Activated CD4-positive, alpha-beta memory T cell treated with anti-CD3 and anti-CD28 coated beads for 36 hours (primary cell): Measurements from ENCODE around the gene C14orf93. TPM values are rescaled to one million over a fixed set of nuclear protein-coding genes. Genes with fewer than 3 reads are reported as not detected.
"Not testable (repeated sequence)": the region's sequence is repeated elsewhere in the genome, so short reads cannot be mapped to it uniquely, and the experiment has no call there.

Source experiments
- CTCF ChIA-PET: fragments of 350-600 bp; sonication (Branson Sonifier 250); formaldehyde crosslinking; loops from one replicate; lab custom pipeline; 2021; ENCODE audit warnings: antibody characterized with exemption, inconsistent platforms; lab: Charles Lee
- POLR2A ChIA-PET: fragments of 350-600 bp; sonication (Branson Sonifier 250); formaldehyde crosslinking; loops from one replicate; lab custom pipeline; 2021; ENCODE audit warnings: antibody characterized with exemption; lab: Charles Lee
- DNase-seq: peaks from one replicate; pipeline ENCODE4 v3.0.0-alpha.2; 2020
- H3K27ac Mint-ChIP-seq: one replicate; pipeline ENCODE4 v1.8.0; 2021; ENCODE audit warnings: mixed read lengths
- H3K27me3 Mint-ChIP-seq: one replicate; pipeline ENCODE4 v1.8.0; 2021; ENCODE audit warnings: mixed read lengths
- H3K36me3 Mint-ChIP-seq: one replicate; pipeline ENCODE4 v1.8.0; 2021; ENCODE audit warnings: mixed read lengths
- H3K4me1 Mint-ChIP-seq: one replicate; pipeline ENCODE4 v1.8.0; 2021; ENCODE audit warnings: low read depth, mixed read lengths
- H3K4me3 Mint-ChIP-seq: one replicate; pipeline ENCODE4 v1.8.0; 2021; ENCODE audit warnings: mild to moderate bottlenecking, mixed read lengths
- H3K9me3 Mint-ChIP-seq: one replicate; pipeline ENCODE4 v1.8.0; 2021; ENCODE audit warnings: mixed read lengths
- intact Hi-C: fragments of 100-400 bp; cut with micrococcal nuclease; formaldehyde crosslinking; loops from one replicate; pipeline ENCODE4 v1.15.1; 2023
- total RNA-seq, 2 experiments: library from RNA; stranded (reverse); gene quantifications; one replicate each; pipeline ENCODE4 v1.2.3, GENCODE V29; 2021

Gene C14orf93
- total RNA-seq, 2 experiments from 2014 or later: 7.5 to 10.8 TPM

DNA sequence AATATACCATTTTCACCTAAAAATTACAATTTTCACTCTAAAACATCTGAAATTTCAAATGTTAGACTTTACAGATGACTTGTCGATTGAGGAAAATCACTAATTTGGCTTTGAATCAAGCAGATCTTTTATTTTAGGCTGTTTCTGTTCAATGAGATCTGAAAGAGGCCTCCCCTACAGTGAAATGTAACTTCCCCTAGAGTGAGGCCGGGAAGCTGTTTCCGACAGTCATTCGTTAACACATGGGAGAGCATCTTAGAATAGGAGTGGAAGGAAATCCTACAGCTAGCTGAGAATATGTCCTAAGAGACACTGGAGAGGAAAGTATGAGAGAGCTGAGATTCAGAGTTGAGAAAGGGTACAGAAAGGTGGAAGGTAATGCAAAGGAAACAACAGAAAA, 5.7 kb upstream of the C14orf93 start:
- no peak overlapping the region for H3K27ac Mint-ChIP-seq
- H3K9me3 Mint-ChIP-seq: no peaks in the 10 kb centered on the region
- no peaks in the 10 kb centered on the region for H3K27me3 Mint-ChIP-seq
- no peaks in the 10 kb centered on the region for H3K4me1 Mint-ChIP-seq
- ChIA-PET POLR2A (interaction anchor here (0.9 kb wide), 1 partner anchor 9 kb away, joined by 3 read pairs; no protein-coding TSS in a partner anchor), CTCF (interaction anchor here (1.7 to 3.1 kb wide), 2 partner anchors 20 to 42 kb away, joined by 6 to 13 read pairs; no protein-coding TSS in a partner anchor)
- H3K36me3 Mint-ChIP-seq: no peaks in the 10 kb centered on the region
- intact Hi-C loops: no loop called here
- DNase-seq: no peak
- no peak overlapping the region for H3K4me3 Mint-ChIP-seq

DNA sequence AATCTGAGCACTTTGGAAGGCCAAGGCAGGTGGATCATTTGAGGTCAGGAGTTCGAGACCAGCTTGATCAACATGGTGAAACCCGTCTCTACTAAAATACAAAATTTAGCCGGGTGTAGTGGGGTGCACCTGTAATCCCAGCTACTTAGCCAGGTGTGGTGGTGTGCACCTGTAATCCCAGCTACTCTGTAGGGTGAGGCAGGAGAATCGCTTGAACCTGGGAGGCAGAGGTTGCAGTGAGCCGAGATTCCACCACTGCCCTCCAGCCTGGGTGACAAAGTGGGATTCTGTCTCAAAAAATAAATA, 3.8 kb upstream of the C14orf93 start:
- DNase-seq, H3K4me3 Mint-ChIP-seq, H3K4me1 Mint-ChIP-seq, H3K36me3 Mint-ChIP-seq, H3K27me3 Mint-ChIP-seq, H3K27ac Mint-ChIP-seq, intact Hi-C loops, H3K9me3 Mint-ChIP-seq, POLR2A ChIA-PET: not testable (repeated sequence)
- CTCF ChIA-PET: interaction anchor here (1.1 to 5.4 kb wide), 7 partner anchors 11 to 55 kb away, joined by 4 to 28 read pairs (median 5); partner anchors contain the start of gene AJUBA

DNA sequence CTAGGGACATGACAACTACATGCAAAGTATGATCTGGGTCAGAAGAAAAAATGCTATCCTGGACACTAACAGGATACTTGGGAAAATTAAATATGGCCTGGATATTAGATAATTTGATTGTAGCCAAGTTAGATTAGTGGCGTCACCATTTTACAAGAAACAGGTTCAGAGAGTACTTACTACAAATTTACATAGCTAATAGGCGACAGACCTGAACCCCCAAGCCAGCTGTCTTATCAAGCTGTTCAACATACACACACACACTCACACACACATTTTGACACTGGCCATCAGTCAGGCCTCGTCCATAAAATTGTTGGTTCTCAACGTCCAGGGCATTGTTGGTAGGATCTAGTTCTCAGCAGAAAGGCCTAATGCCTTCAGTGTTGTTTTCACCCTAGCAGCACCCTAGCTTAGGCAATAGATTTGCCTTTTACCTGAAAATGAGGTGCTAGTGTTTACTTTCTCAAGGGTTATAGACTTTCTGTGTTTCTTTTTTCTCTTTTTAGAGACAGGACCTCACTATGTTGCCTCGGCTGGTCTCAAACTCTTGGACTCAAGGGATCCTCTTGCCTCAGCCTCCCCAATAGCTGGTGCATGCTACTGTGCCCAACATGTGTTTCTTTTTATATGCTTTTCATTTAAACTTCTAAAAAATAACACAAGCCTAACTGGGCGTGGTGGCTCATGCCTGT, 3.3 kb upstream of the C14orf93 start:
- Mint-ChIP-seq H3K4me3 (no peak overlapping the region), H3K36me3 (no peaks in the 10 kb centered on the region), H3K27me3 (no peaks in the 10 kb centered on the region), H3K4me1 (peaks cover 14% of the 10 kb centered on the region), H3K9me3 (no peaks in the 10 kb centered on the region), H3K27ac (no peak overlapping the region)
- intact Hi-C loops: no loop called here
- DNase-seq: no peak
- POLR2A ChIA-PET: interaction anchor here (1.2 kb wide), 1 partner anchor 8 kb away, joined by 3 read pairs; no protein-coding TSS in a partner anchor
- CTCF ChIA-PET: interaction anchor here (0.7 to 5.4 kb wide), 9 partner anchors 10 to 83 kb away, joined by 3 to 28 read pairs (median 4); partner anchors contain the start of gene AJUBA

DNA sequence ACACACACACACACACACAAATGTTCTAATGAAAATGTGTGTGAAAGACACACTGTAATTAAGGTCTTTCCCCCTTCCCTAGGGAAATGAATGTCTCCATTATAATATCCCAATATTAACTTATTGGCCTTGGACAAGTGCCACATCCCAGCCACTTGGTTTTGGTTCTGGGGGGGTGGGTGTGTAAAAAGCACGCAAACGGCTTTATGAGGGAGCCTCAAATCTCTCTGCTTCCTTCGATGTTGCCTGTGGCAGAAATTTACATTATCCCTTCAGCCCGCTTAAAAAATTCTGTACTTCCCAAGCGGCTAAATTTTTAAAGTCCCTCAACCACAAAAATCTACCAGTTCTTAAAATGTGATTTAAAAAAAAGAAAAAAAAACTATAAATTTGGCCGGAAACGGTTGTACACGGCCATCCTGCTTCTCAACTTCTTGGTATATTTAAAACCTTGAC, 432 bp downstream of the C14orf93 start:
- Mint-ChIP-seq H3K4me3 (peak overlapping the region; percentile 92), H3K9me3 (no peaks in the 10 kb centered on the region)

DNA sequence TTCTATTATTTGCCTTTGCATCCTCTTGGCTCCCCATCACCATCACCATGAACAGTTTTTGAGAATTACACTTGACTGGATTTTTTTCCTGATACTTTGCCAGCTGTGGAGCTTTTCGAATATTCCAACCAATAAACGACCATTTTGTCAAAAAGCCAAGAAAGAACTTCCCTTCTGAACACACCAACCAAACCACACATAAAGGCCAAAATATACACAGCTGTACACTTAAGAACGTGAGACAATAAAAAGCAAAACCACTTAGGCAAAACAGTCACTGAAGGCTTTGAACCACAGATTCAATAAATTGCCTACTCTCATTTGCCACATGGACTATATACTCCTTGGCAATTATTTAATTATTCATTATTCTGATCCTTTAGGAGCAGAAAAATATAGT, 1.1 kb downstream of the C14orf93 start:
- Mint-ChIP-seq H3K4me1 (peaks cover 33% of the 10 kb centered on the region), H3K27ac (peak overlapping the region; percentile 66), H3K36me3 (peaks cover 2% of the 10 kb centered on the region), H3K4me3 (peak overlapping the region; percentile 92), H3K27me3 (no peaks in the 10 kb centered on the region), H3K9me3 (no peaks in the 10 kb centered on the region)
- ChIA-PET POLR2A (no interaction called here), CTCF (interaction anchor here (0.9 to 4.1 kb wide), 7 partner anchors 22 to 1105 kb away, joined by 3 to 68 read pairs (median 14); partner anchors contain the start of genes AJUBA, CDH24, DCAF11 and PRMT5)
- no peak for DNase-seq
- intact Hi-C loops: no loop called here

More for the DNA sequence above, 432 bp downstream of the C14orf93 start:
- peaks cover 33% of the 10 kb centered on the region for H3K4me1 Mint-ChIP-seq
- no peaks in the 10 kb centered on the region for H3K27me3 Mint-ChIP-seq
- no peak for DNase-seq
- peaks cover 2% of the 10 kb centered on the region for H3K36me3 Mint-ChIP-seq
- POLR2A ChIA-PET: no interaction called here
- intact Hi-C loops: no loop called here
- CTCF ChIA-PET: interaction anchor here (1.3 to 4.1 kb wide), 3 partner anchors 22 to 47 kb away, joined by 3 to 68 read pairs (median 61); partner anchors contain the start of genes AJUBA and CDH24
- H3K27ac Mint-ChIP-seq: peak overlapping the region; percentile 93

DNA sequence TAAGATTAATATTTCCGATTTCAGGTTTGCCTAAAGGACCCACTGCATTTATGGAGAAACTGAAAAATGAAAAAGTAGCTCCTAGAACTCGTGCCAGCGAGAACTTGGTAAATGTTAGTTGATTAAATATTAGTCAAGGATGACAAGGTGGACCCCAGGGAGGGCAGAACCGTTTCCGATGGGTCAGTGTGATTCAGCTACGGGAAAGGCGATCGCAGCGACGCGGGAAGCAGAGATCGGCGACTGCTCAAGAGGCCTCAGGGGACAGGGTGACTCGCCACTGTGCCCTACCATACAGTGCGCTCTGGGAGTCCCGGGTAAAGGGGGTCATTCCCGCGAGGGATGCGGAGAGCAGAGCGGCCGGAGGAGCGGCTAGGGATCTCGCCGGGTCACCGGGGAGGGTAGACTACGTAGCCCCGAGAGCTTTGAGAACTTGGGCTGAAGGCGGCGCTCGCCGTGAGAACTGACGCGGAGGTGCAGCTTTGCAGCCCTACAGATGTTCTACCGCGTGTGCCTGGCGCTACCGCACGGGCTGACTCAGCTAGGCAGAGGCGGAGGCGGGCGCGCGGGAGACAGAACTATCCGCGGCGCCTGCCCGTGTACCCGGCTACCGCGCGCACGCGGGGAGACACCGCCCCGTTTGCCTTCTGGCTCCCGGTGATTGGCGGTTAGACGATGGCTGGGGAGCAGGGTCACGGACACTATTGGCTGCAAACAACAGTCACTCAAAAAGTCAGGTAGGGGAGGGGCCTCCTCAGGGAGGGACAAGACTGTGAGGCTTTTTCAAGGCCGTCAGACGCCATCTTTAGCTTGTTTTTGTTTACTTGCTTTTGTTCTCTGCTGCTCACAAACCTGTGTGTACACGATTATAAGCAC, 3.2 kb downstream of the C14orf93 start:
- ChIA-PET CTCF (interaction anchor here (0.6 to 4.1 kb wide), 30 partner anchors 8 to 446 kb away, joined by 3 to 68 read pairs (median 4); partner anchors contain the start of genes ABHD4, AJUBA, CDH24 and PRMT5), POLR2A (interaction anchor here (0.5 to 2.5 kb wide), 20 partner anchors 8 to 321 kb away, joined by 3 to 37 read pairs (median 3); partner anchors contain the start of genes ACIN1, AJUBA, C14orf119 and HAUS4)
- H3K9me3 Mint-ChIP-seq: no peaks in the 10 kb centered on the region
- no peaks in the 10 kb centered on the region for H3K27me3 Mint-ChIP-seq
- H3K36me3 Mint-ChIP-seq: peaks cover 2% of the 10 kb centered on the region
- intact Hi-C loops: loop anchor here (1.0 kb wide), 5 partner anchors 22 to 89 kb away; partner anchors contain the start of genes ACIN1, C14orf119 and PRMT5
- peaks cover 33% of the 10 kb centered on the region for H3K4me1 Mint-ChIP-seq
- DNase-seq: peak; percentile 99
- H3K27ac Mint-ChIP-seq: peak overlapping the region; percentile 96
- peak overlapping the region; percentile 94 for H3K4me3 Mint-ChIP-seq

DNA sequence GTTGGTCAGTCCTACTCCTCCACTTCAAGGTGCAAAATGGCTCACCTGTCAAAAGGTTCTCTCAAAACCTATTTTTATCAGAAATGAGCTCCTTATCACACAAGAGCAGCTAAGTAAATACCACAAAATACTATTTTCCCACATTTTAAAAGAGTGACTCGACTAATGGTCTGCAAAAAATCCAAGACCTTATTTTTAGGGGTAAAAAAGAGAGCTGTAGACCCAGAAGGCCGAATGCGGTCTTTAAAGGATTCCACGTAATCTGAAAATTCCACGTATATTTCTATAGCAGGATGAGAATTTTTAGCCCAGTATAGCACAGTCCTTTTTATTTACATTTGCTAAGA, 3.8 kb downstream of the C14orf93 start:
- Mint-ChIP-seq H3K27me3 (no peaks in the 10 kb centered on the region), H3K9me3 (no peaks in the 10 kb centered on the region), H3K36me3 (peaks cover 2% of the 10 kb centered on the region), H3K4me1 (peaks cover 33% of the 10 kb centered on the region), H3K27ac (peak overlapping the region; percentile 96), H3K4me3 (peak overlapping the region; percentile 94)
- ChIA-PET CTCF (interaction anchor here (0.6 to 4.1 kb wide), 19 partner anchors 10 to 446 kb away, joined by 3 to 68 read pairs (median 7); partner anchors contain the start of genes AJUBA, CDH24 and PRMT5), POLR2A (interaction anchor here (0.8 to 2.5 kb wide), 14 partner anchors 10 to 316 kb away, joined by 3 to 37 read pairs (median 4); partner anchors contain the start of genes ACIN1, C14orf119, HAUS4 and OXA1L)
- DNase-seq: no peak
- intact Hi-C loops: no loop called here

DNA sequence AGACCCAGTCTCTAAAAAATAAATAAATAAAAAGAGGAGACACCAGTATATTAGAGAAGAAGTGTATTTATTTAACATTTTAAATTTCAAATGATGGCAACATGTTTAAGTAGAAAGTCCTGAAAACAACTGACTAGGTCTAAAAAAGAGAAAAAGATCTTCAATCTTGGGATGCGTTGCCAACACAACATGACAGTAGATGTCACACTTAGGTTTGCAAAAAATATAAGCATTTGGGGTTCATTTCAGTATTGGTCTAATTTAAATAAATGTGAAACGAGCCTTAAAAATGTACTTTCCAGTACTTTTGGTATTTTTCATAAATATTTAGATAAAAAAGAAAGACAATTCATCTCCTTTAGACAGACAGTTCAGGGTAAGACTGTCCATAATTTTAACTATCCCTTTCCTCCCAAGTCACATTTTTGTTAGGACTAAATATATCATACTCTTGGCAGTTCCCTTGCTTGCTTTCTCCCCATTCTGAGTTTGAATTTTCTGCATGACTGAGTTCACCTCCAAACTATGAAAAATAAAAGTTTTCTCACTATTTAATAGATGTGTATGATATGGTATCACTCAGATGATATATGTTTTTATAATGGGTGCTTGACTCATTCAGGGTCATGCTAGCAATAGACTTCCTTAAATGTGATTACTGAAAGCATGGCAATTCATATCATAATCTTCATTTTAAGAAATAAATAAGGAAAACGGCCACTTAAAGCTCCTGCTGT, 4.3 kb downstream of the C14orf93 start:
- Mint-ChIP-seq H3K9me3 (no peaks in the 10 kb centered on the region), H3K27ac (peak overlapping the region; percentile 96), H3K27me3 (no peaks in the 10 kb centered on the region), H3K36me3 (peaks cover 2% of the 10 kb centered on the region), H3K4me1 (peaks cover 39% of the 10 kb centered on the region), H3K4me3 (peak overlapping the region; percentile 94)
- intact Hi-C loops: no loop called here
- POLR2A ChIA-PET: interaction anchor here (0.8 to 2.5 kb wide), 9 partner anchors 10 to 317 kb away, joined by 3 to 37 read pairs (median 5); partner anchors contain the start of genes HAUS4, OXA1L and PSMB5
- DNase-seq: no peak
- CTCF ChIA-PET: interaction anchor here (0.7 to 4.1 kb wide), 15 partner anchors 10 to 445 kb away, joined by 3 to 68 read pairs (median 9); partner anchors contain the start of genes AJUBA, CDH24 and PRMT5

DNA sequence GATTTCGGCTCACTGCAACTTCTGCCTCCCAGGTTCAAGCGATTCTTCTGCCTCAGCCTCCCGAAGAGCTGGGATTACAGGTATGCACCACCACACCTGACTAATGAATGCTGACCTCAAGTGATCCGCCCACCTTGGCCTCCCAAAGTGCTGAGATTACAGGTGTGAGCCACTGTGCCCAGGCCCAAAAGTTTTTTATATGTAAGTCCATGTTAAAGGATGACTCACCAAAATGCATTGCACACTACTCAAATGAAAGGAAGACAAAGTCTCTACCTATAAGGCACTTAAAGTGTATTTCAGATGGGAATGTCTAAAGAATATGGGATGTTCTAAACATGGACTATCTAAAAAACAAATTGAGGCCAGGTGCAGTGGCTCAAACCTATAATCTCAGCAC, 5.7 kb downstream of the C14orf93 start:
- CTCF ChIA-PET: interaction anchor here (1.0 kb wide), 1 partner anchor 9 kb away, joined by 3 read pairs; no protein-coding TSS in a partner anchor
- H3K27me3 Mint-ChIP-seq, H3K9me3 Mint-ChIP-seq, H3K36me3 Mint-ChIP-seq, POLR2A ChIA-PET, H3K27ac Mint-ChIP-seq, intact Hi-C loops, H3K4me3 Mint-ChIP-seq, DNase-seq: not testable (repeated sequence)
- H3K4me1 Mint-ChIP-seq: peaks cover 35% of the 10 kb centered on the region

DNA sequence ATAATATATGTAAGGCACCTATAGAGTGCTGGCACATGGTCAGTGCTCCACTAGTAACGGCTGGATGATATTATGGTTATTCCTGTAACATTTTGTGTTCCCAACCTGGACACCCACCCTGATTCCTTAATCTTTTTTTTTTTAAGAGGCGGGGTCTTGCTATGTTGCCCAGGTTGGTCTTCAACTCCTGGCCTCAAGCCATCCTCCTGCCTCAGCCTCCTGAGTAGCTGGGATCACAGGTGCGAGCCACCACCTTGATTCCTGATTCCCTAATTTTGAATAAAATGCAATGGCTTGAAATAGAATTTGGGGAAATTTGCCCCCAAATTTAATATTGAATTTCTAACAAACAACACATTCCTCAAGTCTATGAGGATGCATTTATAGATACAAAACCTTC, 7.4 kb downstream of the C14orf93 start:
- H3K27me3 Mint-ChIP-seq: no peaks in the 10 kb centered on the region
- peaks cover 24% of the 10 kb centered on the region for H3K4me1 Mint-ChIP-seq
- intact Hi-C loops: no loop called here
- DNase-seq: no peak
- no peak overlapping the region for H3K27ac Mint-ChIP-seq
- POLR2A ChIA-PET: interaction anchor here (0.6 to 0.9 kb wide), 2 partner anchors 15 kb away, joined by 4 to 5 read pairs; no protein-coding TSS in a partner anchor
- peaks cover 2% of the 10 kb centered on the region for H3K36me3 Mint-ChIP-seq
- no peak overlapping the region for H3K4me3 Mint-ChIP-seq
- no peaks in the 10 kb centered on the region for H3K9me3 Mint-ChIP-seq
- CTCF ChIA-PET: interaction anchor here (1.7 kb wide), 1 partner anchor 66 kb away, joined by 6 read pairs; no protein-coding TSS in a partner anchor
